Colonic mucosa (tissue), 4 donors: ENCODE results near the gene COA3. TPM values are rescaled to one million over a fixed set of nuclear protein-coding genes. Genes with fewer than 3 reads are reported as not detected.

Experiments used
- DNase-seq: peaks from one replicate; pipeline ENCODE4 v3.0.0-alpha.2; 2020
- H3K27ac ChIP-seq: fragments of 200-600 bp; one replicate; pipeline ENCODE4 v1.8.0; 2021
- H3K27me3 ChIP-seq: fragments of 200-600 bp; one replicate; pipeline ENCODE4 v1.8.0; 2021
- H3K36me3 ChIP-seq: fragments of 200-600 bp; one replicate; pipeline ENCODE4 v1.8.0; 2021
- H3K4me1 ChIP-seq: fragments of 200-600 bp; one replicate; pipeline ENCODE4 v1.8.0; 2021; ENCODE audit warnings: mild to moderate bottlenecking
- H3K4me3 ChIP-seq: fragments of 200-600 bp; one replicate; pipeline ENCODE4 v1.8.0; 2021
- H3K9ac ChIP-seq, 2 donors: one replicate each; pipeline ENCODE4 v1.7.0; 2013; ENCODE audit warnings: control low read depth in 2 of 2, low read depth in 2 of 2, low read length in 2 of 2
- H3K9me3 ChIP-seq: fragments of 200-600 bp; one replicate; pipeline ENCODE4 v1.8.0; 2021
- intact Hi-C: fragments of 100-400 bp; cut with DNase I; formaldehyde crosslinking; loops from one replicate; pipeline ENCODE4 v1.14.1; 2022
- total RNA-seq, 2 donors: library from RNA; stranded (reverse); fragmentation: NEBNext Ultra II Directional in 1 of 2; extraction: Animal tissue kit (Norgen Biotek cat#: 25700) in 1 of 2; gene quantifications; one replicate each; pipeline ENCODE4 v1.2.1, GENCODE V29; 2021
- TF ChIP-seq, protein P1 (sequence below): fragments of 200-600 bp; IDR thresholded peaks from one replicate; pipeline ENCODE4 v1.8.0; 2022; ENCODE audit warnings: antibody characterized with exemption, mild to moderate bottlenecking
- donor health status: healthy.
- donor health status: DM: no; HTN: no; CAD: no.
- donor health status: DM: no; HTN: no; CAD: no.

The COA3 gene
- total RNA-seq, 2 donors from 2014 or later, result 167 to 219 TPM

DNA sequence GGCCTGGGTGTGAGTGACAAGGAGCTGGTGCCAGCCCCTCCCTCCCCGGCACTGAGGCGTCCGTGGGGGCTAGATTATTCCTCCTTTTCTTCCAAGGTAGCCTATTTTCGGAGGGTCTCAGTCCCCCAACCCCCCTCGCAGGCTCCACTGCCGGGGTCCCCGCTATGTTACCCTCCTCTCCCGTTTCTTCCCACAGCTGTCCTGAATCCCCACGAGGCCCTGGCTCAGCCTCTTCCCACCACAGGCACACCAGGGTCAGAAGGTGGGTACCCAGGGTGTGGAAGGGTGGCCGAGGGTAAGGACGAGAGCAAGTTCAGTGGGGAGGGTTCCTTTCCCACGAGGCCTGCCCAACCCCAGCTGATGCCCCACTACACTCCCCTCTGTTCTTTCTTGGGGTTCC, 36.9 kb downstream of the COA3 start:
- H3K27me3 ChIP-seq, result peaks cover 18% of the 10 kb centered on the region
- H3K4me1 ChIP-seq, result no peaks in the 10 kb centered on the region
- H3K4me3 ChIP-seq, result peak overlapping the region; percentile 43
- intact Hi-C loops, result loop anchor here (5.0 kb wide), 1 partner anchor 39 kb away; no protein-coding TSS in a partner anchor
- H3K36me3 ChIP-seq, result no peaks in the 10 kb centered on the region
- no peak overlapping the region for H3K27ac ChIP-seq
- no peak for DNase-seq
- TF ChIP-seq, protein P1, sequence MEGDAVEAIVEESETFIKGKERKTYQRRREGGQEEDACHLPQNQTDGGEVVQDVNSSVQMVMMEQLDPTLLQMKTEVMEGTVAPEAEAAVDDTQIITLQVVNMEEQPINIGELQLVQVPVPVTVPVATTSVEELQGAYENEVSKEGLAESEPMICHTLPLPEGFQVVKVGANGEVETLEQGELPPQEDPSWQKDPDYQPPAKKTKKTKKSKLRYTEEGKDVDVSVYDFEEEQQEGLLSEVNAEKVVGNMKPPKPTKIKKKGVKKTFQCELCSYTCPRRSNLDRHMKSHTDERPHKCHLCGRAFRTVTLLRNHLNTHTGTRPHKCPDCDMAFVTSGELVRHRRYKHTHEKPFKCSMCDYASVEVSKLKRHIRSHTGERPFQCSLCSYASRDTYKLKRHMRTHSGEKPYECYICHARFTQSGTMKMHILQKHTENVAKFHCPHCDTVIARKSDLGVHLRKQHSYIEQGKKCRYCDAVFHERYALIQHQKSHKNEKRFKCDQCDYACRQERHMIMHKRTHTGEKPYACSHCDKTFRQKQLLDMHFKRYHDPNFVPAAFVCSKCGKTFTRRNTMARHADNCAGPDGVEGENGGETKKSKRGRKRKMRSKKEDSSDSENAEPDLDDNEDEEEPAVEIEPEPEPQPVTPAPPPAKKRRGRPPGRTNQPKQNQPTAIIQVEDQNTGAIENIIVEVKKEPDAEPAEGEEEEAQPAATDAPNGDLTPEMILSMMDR, result no peak
- H3K9me3 ChIP-seq, result no peaks in the 10 kb centered on the region
- peak overlapping the region; percentile 46 to 66 for H3K9ac ChIP-seq

DNA sequence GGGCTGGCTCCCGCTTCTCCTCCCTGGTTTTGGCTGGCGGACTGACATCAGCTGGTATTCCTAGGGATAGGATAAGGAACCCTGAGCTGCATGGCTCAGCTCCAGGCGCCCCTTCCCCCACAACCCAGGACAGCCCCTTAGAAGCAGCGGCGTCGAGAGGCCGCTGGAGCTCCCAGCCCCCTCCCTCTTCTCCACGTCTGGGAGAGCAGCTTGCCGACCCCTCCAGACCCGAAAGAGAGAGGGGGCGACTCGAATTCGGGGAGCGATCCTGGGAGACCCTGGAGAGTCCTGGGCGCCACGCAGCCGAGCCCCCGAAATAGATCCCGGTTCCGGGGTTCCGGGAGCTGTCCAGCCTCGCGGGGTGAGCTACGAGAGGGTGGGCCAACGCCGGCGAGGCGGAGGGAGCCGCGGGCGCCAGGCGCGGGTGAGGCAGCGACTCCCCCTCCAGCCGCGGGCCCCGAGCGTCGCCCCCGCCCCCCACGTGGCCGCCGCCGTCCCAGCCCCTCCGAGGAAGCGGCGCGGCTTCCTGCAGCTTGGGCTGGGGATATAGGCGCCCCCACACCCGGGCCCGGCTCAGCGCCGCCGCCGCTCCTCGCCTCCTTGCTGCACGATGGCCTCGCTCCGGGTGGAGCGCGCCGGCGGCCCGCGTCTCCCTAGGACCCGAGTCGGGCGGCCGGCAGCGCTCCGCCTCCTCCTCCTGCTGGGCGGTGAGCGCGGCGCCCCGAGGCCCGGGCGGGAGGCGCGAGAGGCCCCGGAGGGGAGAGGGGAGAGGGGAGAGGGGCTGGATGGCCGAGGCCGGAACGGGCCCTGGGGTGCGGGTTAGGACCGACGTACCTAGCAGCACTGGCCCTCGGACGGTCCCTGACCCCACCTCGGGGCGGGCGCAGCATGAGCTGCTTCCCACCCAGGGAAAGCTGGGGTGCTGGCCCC, 37.6 kb downstream of the COA3 start, which contains the start of gene RAMP2:
TSS of gene RAMP2 (plus strand) at position 576 of the 930 bp plus-strand sequence. CDS start at position 611, 35 bp downstream.
- H3K4me1 ChIP-seq, result no peaks in the 10 kb centered on the region
- peak within 1 kb of the TSS; percentile 46 to 66 for H3K9ac ChIP-seq
- H3K9me3 ChIP-seq, result no peaks in the 10 kb centered on the region
- intact Hi-C loops, result loop anchor here (5.0 kb wide), 1 partner anchor 39 kb away; no protein-coding TSS in a partner anchor
- no peak for DNase-seq
- H3K27me3 ChIP-seq, result peaks cover 18% of the 10 kb centered on the region
- TF ChIP-seq, protein P1, result no peak
- H3K36me3 ChIP-seq, result no peaks in the 10 kb centered on the region
- H3K27ac ChIP-seq, result no peak within 1 kb of the TSS
- peak within 1 kb of the TSS; percentile 43 for H3K4me3 ChIP-seq

DNA sequence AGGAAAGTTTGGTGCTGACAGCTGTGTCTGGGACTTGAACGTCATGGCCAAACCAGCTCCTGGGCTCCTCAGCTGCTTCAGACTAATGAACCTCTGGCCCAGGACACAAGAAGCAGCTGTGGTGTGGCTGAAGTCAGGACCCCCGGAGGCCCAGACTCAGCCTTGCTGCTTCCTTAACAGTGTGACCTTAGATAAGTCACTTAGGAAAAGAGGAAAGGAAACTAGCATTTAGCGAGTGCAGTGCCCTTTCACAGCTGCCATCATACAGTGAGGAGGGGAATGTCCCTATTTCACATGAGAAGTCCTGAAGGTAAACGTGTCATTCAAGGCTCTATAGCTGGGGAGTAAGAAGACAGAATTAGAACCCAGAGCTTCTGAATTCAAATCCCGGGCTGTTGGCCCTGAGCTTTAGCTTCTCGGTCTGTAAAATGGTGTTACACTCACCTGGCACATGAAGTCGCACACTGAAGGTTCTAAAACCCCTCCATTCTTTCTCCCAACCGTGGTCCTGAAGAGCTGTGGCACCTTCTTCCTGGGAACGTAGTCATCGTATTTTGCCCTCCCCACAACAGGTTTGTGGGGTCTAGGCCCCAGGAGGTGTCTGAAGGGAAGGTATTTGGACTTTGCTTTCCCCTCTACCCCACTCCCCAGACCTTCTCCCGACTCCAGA, 38.4 kb downstream of the COA3 start:
- Histone ChIP-seq H3K36me3 (no peaks in the 10 kb centered on the region), H3K4me3 (no peak overlapping the region), H3K27ac (no peak overlapping the region), H3K4me1 (no peaks in the 10 kb centered on the region), H3K9ac (peak overlapping the region in 1 of 2 donors; percentile 66), H3K27me3 (peaks cover 18% of the 10 kb centered on the region), H3K9me3 (no peaks in the 10 kb centered on the region)
- TF ChIP-seq, protein P1, result no peak
- intact Hi-C loops, result loop anchor here (5.0 kb wide), 1 partner anchor 38 kb away; no protein-coding TSS in a partner anchor
- no peak for DNase-seq

DNA sequence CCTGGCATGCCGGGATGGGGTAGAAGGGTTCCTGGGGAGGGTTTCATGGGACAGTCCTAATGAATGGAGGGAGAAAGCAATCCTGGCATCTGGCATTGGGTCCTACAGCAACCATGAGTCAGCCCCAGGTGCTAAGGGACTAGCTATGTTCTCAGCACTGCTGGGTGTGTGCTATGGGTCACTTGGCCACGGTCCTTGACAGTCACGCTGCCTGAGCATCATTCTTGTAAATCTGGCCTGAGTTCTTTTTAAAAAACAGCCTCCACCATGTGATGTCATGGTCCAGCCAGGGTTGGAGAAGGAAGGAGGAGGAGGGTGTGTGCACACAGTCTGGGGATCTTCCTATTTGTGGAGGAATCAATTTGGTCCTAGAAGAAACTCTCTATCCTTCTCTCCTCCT, 43.7 kb downstream of the COA3 start:
- TF ChIP-seq, protein P1, result no peak
- DNase-seq, result no peak
- H3K4me1 ChIP-seq, result no peaks in the 10 kb centered on the region
- H3K9ac ChIP-seq, result no peak overlapping the region
- no peak overlapping the region for H3K27ac ChIP-seq
- H3K36me3 ChIP-seq, result no peaks in the 10 kb centered on the region
- no peaks in the 10 kb centered on the region for H3K27me3 ChIP-seq
- H3K9me3 ChIP-seq, result no peaks in the 10 kb centered on the region
- intact Hi-C loops, result no loop called here
- no peak overlapping the region for H3K4me3 ChIP-seq

DNA sequence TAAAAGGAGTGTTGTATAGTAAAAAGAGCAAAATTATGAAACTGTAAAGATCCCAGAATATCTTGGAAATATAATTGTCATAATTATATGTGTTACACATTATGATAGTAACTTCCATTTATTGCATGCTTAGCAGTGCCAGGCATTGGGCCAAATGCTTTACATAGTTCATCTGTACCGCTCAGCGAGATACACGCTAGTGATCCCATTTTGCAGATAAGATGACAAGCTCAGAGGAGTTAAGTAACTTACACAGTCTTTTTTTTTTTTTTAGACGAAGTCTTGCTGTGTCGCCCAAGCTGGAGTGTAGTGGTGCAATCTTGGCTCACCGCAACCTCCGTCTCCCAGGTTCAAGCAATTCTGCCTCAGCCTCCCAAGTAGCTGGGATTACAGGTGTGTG, 46.9 kb downstream of the COA3 start:
- DNase-seq, result no peak
- no peaks in the 10 kb centered on the region for H3K36me3 ChIP-seq
- no peaks in the 10 kb centered on the region for H3K27me3 ChIP-seq
- no peaks in the 10 kb centered on the region for H3K9me3 ChIP-seq
- intact Hi-C loops, result no loop called here
- no peak overlapping the region for H3K4me3 ChIP-seq
- H3K4me1 ChIP-seq, result no peaks in the 10 kb centered on the region
- TF ChIP-seq, protein P1, result no peak
- peak overlapping the region in 1 of 2 donors; percentile 2 for H3K9ac ChIP-seq
- H3K27ac ChIP-seq, result no peak overlapping the region
